HG02759 (cell line): ENCODE data around the gene IGFL1.
"Not testable (repeated sequence)": the region's sequence is repeated elsewhere in the genome, so short reads cannot be mapped to it uniquely, and the experiment has no call there.

Experiments
- ATAC-seq: cut with Tn5 transposase; IDR thresholded peaks from one replicate; pipeline ENCODE4 v1.9.1; 2021; ENCODE audit warnings: mild to moderate bottlenecking, moderate library complexity; ENCODE audit not compliant: unreplicated experiment

IGFL1 gene

GRCh38 chr19:46201454-46202310, 27.9 kb upstream of the IGFL1 start:
- no peak for ATAC-seq

- ATAC-seq: no peak
Observed at GRCh38 chr19:46202426-46202825, 27.1 kb upstream of the IGFL1 start.

GRCh38 chr19:46202872-46203860, 26.4 kb upstream of the IGFL1 start:
- ATAC-seq: no peak

- no peak for ATAC-seq
Observed at GRCh38 chr19:46204008-46204407, 25.5 kb upstream of the IGFL1 start.

- ATAC-seq: no peak
Observed at GRCh38 chr19:46205183-46205984, 24.2 kb upstream of the IGFL1 start.

- no peak for ATAC-seq
Observed at GRCh38 chr19:46206176-46206575, 23.4 kb upstream of the IGFL1 start.

GRCh38 chr19:46206682-46207081, 22.9 kb upstream of the IGFL1 start:
- no peak for ATAC-seq

GRCh38 chr19:46207858-46208257, 21.7 kb upstream of the IGFL1 start:
- ATAC-seq: not testable (repeated sequence)

GRCh38 chr19:46209051-46209450, 20.5 kb upstream of the IGFL1 start:
- no peak for ATAC-seq

- no peak for ATAC-seq
Observed at GRCh38 chr19:46209472-46209871, 20.1 kb upstream of the IGFL1 start.

GRCh38 chr19:46210669-46211068, 18.9 kb upstream of the IGFL1 start:
- no peak for ATAC-seq

- ATAC-seq: no peak
Observed at GRCh38 chr19:46211201-46211881, 18.2 kb upstream of the IGFL1 start.

GRCh38 chr19:46212592-46212991, 16.9 kb upstream of the IGFL1 start:
- ATAC-seq: not testable (repeated sequence)

GRCh38 chr19:46213156-46213555, 16.4 kb upstream of the IGFL1 start:
- no peak for ATAC-seq

- ATAC-seq: no peak
Observed at GRCh38 chr19:46213806-46214205, 15.7 kb upstream of the IGFL1 start.

- ATAC-seq: no peak
Observed at GRCh38 chr19:46216612-46217011, 12.9 kb upstream of the IGFL1 start.

- ATAC-seq: no peak
Observed at GRCh38 chr19:46217476-46217875, 12.1 kb upstream of the IGFL1 start.

GRCh38 chr19:46218160-46218559, 11.4 kb upstream of the IGFL1 start:
- no peak for ATAC-seq

GRCh38 chr19:46220038-46220615, 9.4 kb upstream of the IGFL1 start:
- no peak for ATAC-seq

GRCh38 chr19:46221152-46221551, 8.4 kb upstream of the IGFL1 start:
- ATAC-seq: no peak
